Measurements from ENCODE around the gene EPHA1.
A peak's percentile ranks its signal among the peaks of the same experiment; 100 is the strongest.
"Not testable (repeated sequence)": the region's sequence is repeated elsewhere in the genome, so short reads cannot be mapped to it uniquely, and the experiment has no call there.

Gene EPHA1

GRCh38 chr7:143434660-143435059 lies 26.0 kb upstream of the EPHA1 start:
- Histone ChIP-seq H3K4me3 (no peak overlapping the region), H3K27ac (peak overlapping the region in 15 of 21 experiments; percentile 17 to 79 (median 56))

GRCh38 chr7:143433759-143434158 lies 25.1 kb upstream of the EPHA1 start:
- Histone ChIP-seq H3K4me3 (no peak overlapping the region), H3K27ac (no peak overlapping the region)

GRCh38 chr7:143431109-143431508 lies 22.5 kb upstream of the EPHA1 start:
- Histone ChIP-seq H3K27ac (no peak overlapping the region), H3K4me3 (no peak overlapping the region)

- no peak overlapping the region for H3K4me3 ChIP-seq
- peak overlapping the region in 9 of 21 experiments; percentile 1 to 66 (median 44) for H3K27ac ChIP-seq
These were observed 21.4 kb upstream of the EPHA1 start for GRCh38 chr7:143429770-143430698.

GRCh38 chr7:143426479-143427142 lies 18.0 kb upstream of the EPHA1 start:
- Histone ChIP-seq H3K4me3 (no peak overlapping the region), H3K27ac (no peak overlapping the region)

- H3K27ac ChIP-seq, H3K4me3 ChIP-seq: not testable (repeated sequence)
These were observed 15.8 kb upstream of the EPHA1 start for GRCh38 chr7:143424476-143424875.

GRCh38 chr7:143422033-143422432 lies 13.4 kb upstream of the EPHA1 start:
- H3K27ac ChIP-seq, result no peak overlapping the region
- H3K4me3 ChIP-seq, result no peak overlapping the region

GRCh38 chr7:143420624-143421023 lies 12.0 kb upstream of the EPHA1 start:
- H3K4me3 ChIP-seq, H3K27ac ChIP-seq: not testable (repeated sequence)

GRCh38 chr7:143419880-143420279 lies 11.2 kb upstream of the EPHA1 start:
- no peak overlapping the region for H3K27ac ChIP-seq
- H3K4me3 ChIP-seq, result no peak overlapping the region

GRCh38 chr7:143418681-143419458 lies 10.2 kb upstream of the EPHA1 start:
- no peak overlapping the region for H3K4me3 ChIP-seq
- no peak overlapping the region for H3K27ac ChIP-seq

GRCh38 chr7:143417734-143418383 lies 9.2 kb upstream of the EPHA1 start:
- no peak overlapping the region for H3K27ac ChIP-seq
- no peak overlapping the region for H3K4me3 ChIP-seq

GRCh38 chr7:143416565-143417149 lies 8.0 kb upstream of the EPHA1 start:
- H3K27ac ChIP-seq, result peak overlapping the region in 1 of 21 experiments; percentile 22

GRCh38 chr7:143415742-143416397 lies 7.2 kb upstream of the EPHA1 start:
- H3K4me3 ChIP-seq, result peak overlapping the region in 1 of 7 experiments; percentile 3
- H3K27ac ChIP-seq, result peak overlapping the region in 6 of 21 experiments; percentile 2 to 65 (median 30)

More at GRCh38 chr7:143416565-143417149, 8.0 kb upstream of the EPHA1 start:
- no peak overlapping the region for H3K4me3 ChIP-seq

GRCh38 chr7:143415209-143415608 lies 6.6 kb upstream of the EPHA1 start:
- peak overlapping the region in 1 of 21 experiments; percentile 65 for H3K27ac ChIP-seq

GRCh38 chr7:143413123-143413522 lies 4.5 kb upstream of the EPHA1 start:
- Histone ChIP-seq H3K27ac (peak overlapping the region in 1 of 21 experiments; percentile 4), H3K4me3 (no peak overlapping the region)

More at GRCh38 chr7:143415209-143415608, 6.6 kb upstream of the EPHA1 start:
- not testable (repeated sequence) for H3K4me3 ChIP-seq

- no peak overlapping the region for H3K27ac ChIP-seq
- H3K4me3 ChIP-seq, result no peak overlapping the region
These were observed 3.5 kb upstream of the EPHA1 start for GRCh38 chr7:143411976-143412708.

GRCh38 chr7:143410521-143411004 lies 1.9 kb upstream of the EPHA1 start:
- Histone ChIP-seq H3K27ac (peak overlapping the region in 5 of 21 experiments; percentile 18 to 65 (median 22)), H3K4me3 (no peak overlapping the region)

GRCh38 chr7:143408252-143408685 lies 387 bp downstream of the EPHA1 start:
- Histone ChIP-seq H3K4me3 (peak overlapping the region; percentile 46 to 60 (median 50)), H3K27ac (peak overlapping the region in 20 of 21 experiments; percentile 25 to 78 (median 68))

Data from skin epidermis (tissue), 12 donors.